AG04450 (cell line): Measurements from ENCODE around the gene RAB7B. TPM values are rescaled to one million over a fixed set of nuclear protein-coding genes. Genes with fewer than 3 reads are reported as not detected.
"Not testable (repeated sequence)": the region's sequence is repeated elsewhere in the genome, so short reads cannot be mapped to it uniquely, and the experiment has no call there.

Experiments used
- CTCF ChIA-PET: fragments of 300-600, 350-600 bp; formaldehyde crosslinking; extraction: SDS; loops from one replicate; lab custom pipeline; 2022; ENCODE audit warnings: antibody characterized with exemption, inconsistent platforms; lab: Charles Lee
- POLR2A ChIA-PET: fragments of 350-600 bp; formaldehyde crosslinking; extraction: SDS; loops from one replicate; lab custom pipeline; 2021; ENCODE audit warnings: antibody characterized with exemption, inconsistent platforms; lab: Yijun Ruan, JAX
- DNase-seq: peaks from one replicate; pipeline ENCODE4 v3.0.0-alpha.2; 2011; ENCODE audit warnings: low read depth, low spot score
- H3K27ac ChIP-seq: one replicate; pipeline ENCODE4 v1.5.1; 2012; ENCODE audit warnings: low read depth, low read length, control low read depth
- H3K27me3 ChIP-seq: one replicate; pipeline ENCODE4 v1.6.0; 2012; ENCODE audit warnings: low read length; ENCODE audit not compliant: control insufficient read depth, insufficient read depth
- H3K4me3 ChIP-seq: 2 replicates; pipeline ENCODE4 v1.5.1; 2011; ENCODE audit warnings: mild to moderate bottlenecking, low read depth, low read length, control low read depth
- H3K9me3 ChIP-seq: 2 replicates; pipeline ENCODE4 v1.5.1; 2012; ENCODE audit warnings: low read length; ENCODE audit not compliant: control insufficient read depth, insufficient read depth
- polyA minus RNA-seq: library from RNA; depleted of rRNA, polyadenylated mRNA; stranded (reverse); fragments of >200 nt; gene quantifications from 2 replicates; pipeline ENCODE4 v1.2.3, GENCODE V29; 2011; rRNA and poly(A)+ RNA removed
- polyA plus RNA-seq: library from polyadenylated mRNA; depleted of rRNA; stranded (reverse); fragments of >200 nt; gene quantifications from 2 replicates; pipeline ENCODE4 v1.2.3, GENCODE V29; 2011; rRNA removed
- TF ChIP-seq, protein P1 (sequence below): IDR thresholded peaks from 2 replicates; pipeline ENCODE4 v1.5.1; 2011; ENCODE audit warnings: low read depth, low read length, control low read depth, inconsistent platforms

The RAB7B gene
- polyA plus RNA-seq (16.5 and 17.5 TPM in 2 replicates), polyA minus RNA-seq (17.1 and 17.8 TPM in 2 replicates)

- Histone ChIP-seq H3K27ac (peak within 1 kb of the TSS; percentile 75), H3K27me3 (no peaks in the 10 kb centered on the region), H3K4me3 (peak within 1 kb of the TSS; percentile 56), H3K9me3 (no peaks in the 10 kb centered on the region; the same call in 1 of the 2 replicates)
- POLR2A ChIA-PET = interaction anchor here (1.0 kb wide), 1 partner anchor 17 kb away, joined by 3 read pairs; no protein-coding TSS in a partner anchor
- TF ChIP-seq, protein P1, sequence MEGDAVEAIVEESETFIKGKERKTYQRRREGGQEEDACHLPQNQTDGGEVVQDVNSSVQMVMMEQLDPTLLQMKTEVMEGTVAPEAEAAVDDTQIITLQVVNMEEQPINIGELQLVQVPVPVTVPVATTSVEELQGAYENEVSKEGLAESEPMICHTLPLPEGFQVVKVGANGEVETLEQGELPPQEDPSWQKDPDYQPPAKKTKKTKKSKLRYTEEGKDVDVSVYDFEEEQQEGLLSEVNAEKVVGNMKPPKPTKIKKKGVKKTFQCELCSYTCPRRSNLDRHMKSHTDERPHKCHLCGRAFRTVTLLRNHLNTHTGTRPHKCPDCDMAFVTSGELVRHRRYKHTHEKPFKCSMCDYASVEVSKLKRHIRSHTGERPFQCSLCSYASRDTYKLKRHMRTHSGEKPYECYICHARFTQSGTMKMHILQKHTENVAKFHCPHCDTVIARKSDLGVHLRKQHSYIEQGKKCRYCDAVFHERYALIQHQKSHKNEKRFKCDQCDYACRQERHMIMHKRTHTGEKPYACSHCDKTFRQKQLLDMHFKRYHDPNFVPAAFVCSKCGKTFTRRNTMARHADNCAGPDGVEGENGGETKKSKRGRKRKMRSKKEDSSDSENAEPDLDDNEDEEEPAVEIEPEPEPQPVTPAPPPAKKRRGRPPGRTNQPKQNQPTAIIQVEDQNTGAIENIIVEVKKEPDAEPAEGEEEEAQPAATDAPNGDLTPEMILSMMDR = no peak
- CTCF ChIA-PET = interaction anchor here (0.7 to 1.7 kb wide), 6 partner anchors 17 to 345 kb away, joined by 3 to 7 read pairs (median 4); no protein-coding TSS in a partner anchor
- peak; percentile 39 for DNase-seq
Measured at GRCh38 chr1:206002871-206003801, at the start of gene RAB7B. RAB7B (minus strand) TSS chr1:206003395; CDS start chr1:205994135, 9,260 bp downstream.

GRCh38 chr1:206052231-206052865, 49.2 kb upstream of the RAB7B start:
- H3K4me3 ChIP-seq, CTCF ChIA-PET, H3K9me3 ChIP-seq, POLR2A ChIA-PET, DNase-seq, H3K27ac ChIP-seq: not testable (repeated sequence)
- H3K27me3 ChIP-seq = peaks cover 25% of the 10 kb centered on the region

DNA sequence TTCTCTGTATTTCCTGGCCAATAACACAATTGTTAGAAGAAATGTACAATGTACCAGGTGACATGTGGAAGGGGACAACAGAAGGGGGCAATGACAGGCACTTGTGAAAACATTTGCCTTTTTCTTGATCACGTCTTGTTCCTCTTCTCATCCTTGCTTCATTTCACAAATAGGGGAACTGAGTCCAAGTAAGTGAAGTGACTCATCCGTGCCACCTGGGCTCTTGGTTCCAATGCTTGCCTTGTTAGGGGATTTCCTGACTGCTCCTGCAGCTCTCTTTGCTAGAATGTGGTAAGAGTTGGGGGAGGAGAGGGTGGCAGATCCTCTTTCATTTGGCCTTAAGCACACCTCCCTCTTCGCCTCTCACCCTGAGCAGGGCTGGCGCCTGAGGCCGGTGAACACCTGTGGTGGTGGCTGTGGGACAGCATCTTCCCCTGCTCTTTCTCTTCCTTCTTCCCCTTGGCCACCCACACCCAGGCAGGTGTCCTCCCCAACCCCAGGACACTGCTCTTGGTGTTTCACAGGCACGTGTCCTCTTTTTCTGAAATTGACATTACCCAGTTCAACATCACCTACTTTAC, 47.5 kb upstream of the RAB7B start:
- CTCF ChIA-PET = no interaction called here
- H3K27ac ChIP-seq = no peak overlapping the region
- peaks cover 30% of the 10 kb centered on the region for H3K27me3 ChIP-seq
- TF ChIP-seq, protein P1 = no peak
- DNase-seq = no peak
- H3K4me3 ChIP-seq = no peak overlapping the region
- H3K9me3 ChIP-seq = no peaks in the 10 kb centered on the region
- POLR2A ChIA-PET = no interaction called here

DNA sequence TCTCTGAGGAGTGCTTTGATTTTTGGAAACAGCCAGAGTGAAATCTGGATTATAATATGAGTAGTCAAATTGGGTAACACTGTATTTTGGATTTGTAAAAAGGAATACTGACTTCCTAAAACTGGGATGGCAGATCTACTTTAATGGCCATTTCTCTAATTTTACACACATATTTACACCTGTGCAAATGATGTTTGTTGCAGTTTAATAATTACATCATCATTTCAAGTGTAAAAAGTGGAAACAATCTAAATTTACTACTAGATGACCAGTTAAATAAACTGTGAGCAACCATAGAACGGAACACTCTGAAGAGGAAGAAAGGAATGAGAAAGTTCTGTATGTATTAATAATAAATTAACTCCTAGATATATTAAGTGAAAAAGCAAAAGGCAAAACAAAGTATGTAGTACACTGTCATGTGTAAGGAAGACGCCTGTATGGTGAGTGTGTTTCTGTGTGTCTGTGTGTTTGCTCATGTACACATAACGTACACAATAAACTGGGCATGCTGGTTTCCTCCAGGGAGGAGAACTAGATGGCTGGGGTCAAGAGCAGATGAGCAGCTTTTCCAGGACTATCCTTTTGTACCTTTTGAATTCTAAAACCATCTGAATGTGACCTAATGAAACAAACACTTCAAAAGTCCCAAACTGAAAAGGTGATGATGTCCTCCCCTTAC, 46.9 kb upstream of the RAB7B start:
- POLR2A ChIA-PET = no interaction called here
- H3K27me3 ChIP-seq = peaks cover 30% of the 10 kb centered on the region
- no peak for DNase-seq
- H3K9me3 ChIP-seq = no peaks in the 10 kb centered on the region
- CTCF ChIA-PET = no interaction called here
- no peak overlapping the region for H3K27ac ChIP-seq
- TF ChIP-seq, protein P1 = no peak
- H3K4me3 ChIP-seq = no peak overlapping the region

- no peak for DNase-seq
- Histone ChIP-seq H3K27ac (no peak overlapping the region), H3K9me3 (no peaks in the 10 kb centered on the region), H3K4me3 (no peak overlapping the region), H3K27me3 (peaks cover 30% of the 10 kb centered on the region)
- TF ChIP-seq, protein P1 = no peak
- CTCF ChIA-PET = no interaction called here
- POLR2A ChIA-PET = no interaction called here
Measured at GRCh38 chr1:206049293-206049692, 46.1 kb upstream of the RAB7B start.
